ENCODE data around the gene DENND4C. TPM values are rescaled to one million over a fixed set of nuclear protein-coding genes. Genes with fewer than 3 reads are reported as not detected.
A peak's percentile ranks its signal among the peaks of the same experiment; 100 is the strongest.

DENND4C gene
- total RNA-seq, 4 donors from 2014 or later: 101 to 143 (median 110) TPM

- H3K27me3 ChIP-seq: no peaks in the 10 kb centered on the region
- peaks cover 11 to 38% (median 24%) of the 10 kb centered on the region in 4 donors for H3K4me1 ChIP-seq
- H3K27ac ChIP-seq: no peak overlapping the region
- TF ChIP-seq POLR2A (IDR thresholded peaks at IDR 0.05): no peak
- TF ChIP-seq, protein P1, sequence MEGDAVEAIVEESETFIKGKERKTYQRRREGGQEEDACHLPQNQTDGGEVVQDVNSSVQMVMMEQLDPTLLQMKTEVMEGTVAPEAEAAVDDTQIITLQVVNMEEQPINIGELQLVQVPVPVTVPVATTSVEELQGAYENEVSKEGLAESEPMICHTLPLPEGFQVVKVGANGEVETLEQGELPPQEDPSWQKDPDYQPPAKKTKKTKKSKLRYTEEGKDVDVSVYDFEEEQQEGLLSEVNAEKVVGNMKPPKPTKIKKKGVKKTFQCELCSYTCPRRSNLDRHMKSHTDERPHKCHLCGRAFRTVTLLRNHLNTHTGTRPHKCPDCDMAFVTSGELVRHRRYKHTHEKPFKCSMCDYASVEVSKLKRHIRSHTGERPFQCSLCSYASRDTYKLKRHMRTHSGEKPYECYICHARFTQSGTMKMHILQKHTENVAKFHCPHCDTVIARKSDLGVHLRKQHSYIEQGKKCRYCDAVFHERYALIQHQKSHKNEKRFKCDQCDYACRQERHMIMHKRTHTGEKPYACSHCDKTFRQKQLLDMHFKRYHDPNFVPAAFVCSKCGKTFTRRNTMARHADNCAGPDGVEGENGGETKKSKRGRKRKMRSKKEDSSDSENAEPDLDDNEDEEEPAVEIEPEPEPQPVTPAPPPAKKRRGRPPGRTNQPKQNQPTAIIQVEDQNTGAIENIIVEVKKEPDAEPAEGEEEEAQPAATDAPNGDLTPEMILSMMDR (IDR thresholded peaks at IDR 0.05): no peak
- TF ChIP-seq POLR2AphosphoS5 (IDR thresholded peaks at IDR 0.05): no peak
- no peak for TF ChIP-seq EP300 (IDR thresholded peaks at IDR 0.05; ENCODE audit: low read depth)
- intact Hi-C loops (cut with DNase I; ENCODE audit: low total_unique reads) (no loop called here), in situ Hi-C loops (cut with MboI; ENCODE audit: low pct_ligation_motif_present in 1 of 4, low pct_unique_long_range_greater_than_20kb in 1 of 4, low sequenced_read_pairs in 3 of 4) (loop anchor here in 1 of 4 donors (25.0 kb wide), 1 partner anchor 94 kb away; no protein-coding TSS in a partner anchor)
- no peaks in the 10 kb centered on the region for H3K36me3 ChIP-seq
- H3K4me3 ChIP-seq: no peak overlapping the region
- DNase-seq: no peak
- no peaks in the 10 kb centered on the region for H3K9me3 ChIP-seq
Measured at GRCh38 chr9:19281801-19282200, 51.3 kb downstream of the DENND4C start.

- Histone ChIP-seq H3K9me3 (no peaks in the 10 kb centered on the region), H3K4me3 (no peak overlapping the region), H3K4me1 (peaks cover 11 to 43% (median 30%) of the 10 kb centered on the region in 4 donors), H3K27me3 (no peaks in the 10 kb centered on the region), H3K27ac (peak overlapping the region in 1 of 4 donors; percentile 54), H3K36me3 (no peaks in the 10 kb centered on the region)
- intact Hi-C loops (cut with DNase I; ENCODE audit: low total_unique reads): no loop called here
- WGBS, 2 donors (ENCODE audit: low coverage in 1 of 2): 94 to 100% methylated on average over 1 to 5 of the region's 5 CpGs
- TF ChIP-seq EP300 (IDR thresholded peaks at IDR 0.05; ENCODE audit: low read depth) (no peak), POLR2AphosphoS5 (IDR thresholded peaks at IDR 0.05) (no peak), POLR2A (IDR thresholded peaks at IDR 0.05) (no peak)
- TF ChIP-seq, protein P1 (IDR thresholded peaks at IDR 0.05): no peak
- DNase-seq: no peak
- in situ Hi-C loops (cut with MboI; ENCODE audit: low pct_ligation_motif_present in 1 of 4, low pct_unique_long_range_greater_than_20kb in 1 of 4, low sequenced_read_pairs in 3 of 4): loop anchor here in 1 of 4 donors (25.0 kb wide), 1 partner anchor 96 kb away; no protein-coding TSS in a partner anchor
Measured at GRCh38 chr9:19283072-19283710, 52.7 kb downstream of the DENND4C start.

GRCh38 chr9:19284729-19285128 lies 54.2 kb downstream of the DENND4C start:
- in situ Hi-C loops (cut with MboI; ENCODE audit: low pct_ligation_motif_present in 1 of 4, low pct_unique_long_range_greater_than_20kb in 1 of 4, low sequenced_read_pairs in 3 of 4): loop anchor here in 1 of 4 donors (25.0 kb wide), 1 partner anchor 97 kb away; no protein-coding TSS in a partner anchor
- no peak for TF ChIP-seq POLR2AphosphoS5 (IDR thresholded peaks at IDR 0.05)
- TF ChIP-seq EP300 (IDR thresholded peaks at IDR 0.05; ENCODE audit: low read depth): no peak
- TF ChIP-seq, protein P1 (IDR thresholded peaks at IDR 0.05): no peak
- no peak for TF ChIP-seq POLR2A (IDR thresholded peaks at IDR 0.05)
- Histone ChIP-seq H3K36me3 (peaks cover 0 to 7% (median 0%) of the 10 kb centered on the region in 4 donors), H3K4me1 (peaks cover 11 to 43% (median 30%) of the 10 kb centered on the region in 4 donors), H3K27ac (peak overlapping the region in 2 of 4 donors; percentile 27 to 54), H3K27me3 (no peaks in the 10 kb centered on the region), H3K9me3 (no peaks in the 10 kb centered on the region), H3K4me3 (no peak overlapping the region)
- no peak for DNase-seq
- WGBS, 2 donors (ENCODE audit: low coverage in 1 of 2): 30 to 38% methylated on average over 3 of the region's 3 CpGs
- intact Hi-C loops (cut with DNase I; ENCODE audit: low total_unique reads): no loop called here

- peaks cover 11 to 39% (median 30%) of the 10 kb centered on the region in 4 donors for H3K4me1 ChIP-seq
- WGBS, 2 donors (ENCODE audit: low coverage in 1 of 2): 35% methylated on average over 5 of the region's 5 CpGs
- peaks cover 0 to 14% (median 4%) of the 10 kb centered on the region in 4 donors for H3K36me3 ChIP-seq
- in situ Hi-C loops (cut with MboI; ENCODE audit: low pct_ligation_motif_present in 1 of 4, low pct_unique_long_range_greater_than_20kb in 1 of 4, low sequenced_read_pairs in 3 of 4) (loop anchor here in 1 of 4 donors (25.0 kb wide), 1 partner anchor 99 kb away; no protein-coding TSS in a partner anchor), intact Hi-C loops (cut with DNase I; ENCODE audit: low total_unique reads) (no loop called here)
- TF ChIP-seq EP300 (IDR thresholded peaks at IDR 0.05; ENCODE audit: low read depth) (no peak), POLR2AphosphoS5 (IDR thresholded peaks at IDR 0.05) (peak in 1 of 3 donors; percentile 48), POLR2A (IDR thresholded peaks at IDR 0.05) (no peak)
- TF ChIP-seq, protein P1 (IDR thresholded peaks at IDR 0.05): no peak
- no peaks in the 10 kb centered on the region for H3K9me3 ChIP-seq
- peak overlapping the region in 3 of 4 donors; percentile 35 to 54 (median 41) for H3K27ac ChIP-seq
- no peak overlapping the region for H3K4me3 ChIP-seq
- H3K27me3 ChIP-seq: no peaks in the 10 kb centered on the region
- peak; percentile 76 for DNase-seq
Measured at GRCh38 chr9:19286634-19287188, 56.2 kb downstream of the DENND4C start.

Measured in transverse colon (tissue), 4 donors.